GM21529 (cell line): ENCODE measurements around the gene EFCAB11.
"Not testable (repeated sequence)": the region's sequence is repeated elsewhere in the genome, so short reads cannot be mapped to it uniquely, and the experiment has no call there.

Source experiments
- ATAC-seq: cut with Tn5 transposase; IDR thresholded peaks from one replicate; pipeline ENCODE4 v1.9.1; 2021; ENCODE audit not compliant: unreplicated experiment

EFCAB11 gene

GRCh38 chr14:89912667-89913211, 41.8 kb downstream of the EFCAB11 start:
- no peak for ATAC-seq

DNA sequence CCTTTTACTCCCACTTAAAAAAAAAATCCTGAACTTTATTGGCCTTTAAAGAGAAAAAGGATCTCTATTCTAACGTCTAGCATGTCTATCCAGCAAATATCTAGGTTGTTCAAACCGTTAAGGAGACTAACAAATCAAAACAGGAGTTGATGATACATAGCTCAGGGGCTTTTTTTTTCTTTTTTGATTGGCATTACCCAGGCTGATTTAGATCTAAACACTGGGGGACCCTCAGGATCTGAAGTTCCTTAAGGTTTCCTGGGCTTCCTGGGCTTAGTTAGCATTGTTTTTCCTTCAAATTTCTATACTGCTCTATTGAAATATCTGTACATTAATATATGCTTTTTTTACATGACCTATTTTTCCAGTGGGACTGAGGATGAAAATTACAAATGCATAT, 42.3 kb downstream of the EFCAB11 start:
- ATAC-seq: no peak

DNA sequence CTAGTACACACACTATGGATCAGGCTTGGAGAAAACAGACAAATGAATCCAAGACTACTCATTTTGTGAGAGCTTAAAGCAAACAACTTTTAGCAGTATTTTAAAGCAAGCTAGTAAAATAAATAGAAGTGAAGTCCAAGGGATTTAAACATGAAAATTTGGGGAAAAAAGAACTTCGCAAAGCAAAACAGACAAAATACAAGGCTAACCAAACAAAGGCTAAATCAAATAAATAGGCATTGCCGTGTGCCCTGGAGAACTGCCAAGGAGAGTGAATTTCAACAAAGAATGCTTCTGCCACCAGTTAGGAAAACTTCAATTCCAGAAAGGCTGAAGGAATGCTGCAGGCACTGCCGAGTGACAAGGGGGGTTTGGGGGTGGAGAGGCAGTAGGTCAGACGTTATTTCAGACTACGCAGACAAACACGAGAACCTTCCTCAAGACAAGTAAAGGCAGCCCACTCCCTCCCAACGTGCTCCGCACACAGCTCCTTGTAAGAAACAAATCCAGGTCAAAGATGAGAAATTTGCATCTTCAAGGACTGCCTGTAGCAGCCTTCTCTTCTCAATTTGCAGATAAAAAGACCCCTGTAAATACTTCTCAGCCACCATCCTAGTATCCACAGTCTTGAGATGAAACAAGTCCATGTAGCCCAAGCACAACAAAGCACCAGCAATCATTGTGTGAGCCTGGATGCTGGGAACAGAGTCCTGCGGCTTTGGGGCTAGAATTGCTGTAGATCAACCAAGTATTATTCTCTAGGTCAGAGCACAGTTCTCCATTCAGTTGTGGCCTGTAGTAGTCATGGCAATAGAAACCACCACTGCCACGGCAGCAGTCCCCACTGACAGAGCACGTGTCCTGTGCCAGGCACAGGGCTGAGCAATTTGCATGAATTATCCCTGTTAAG, 43.3 kb downstream of the EFCAB11 start:
- ATAC-seq: peak; percentile 42

DNA sequence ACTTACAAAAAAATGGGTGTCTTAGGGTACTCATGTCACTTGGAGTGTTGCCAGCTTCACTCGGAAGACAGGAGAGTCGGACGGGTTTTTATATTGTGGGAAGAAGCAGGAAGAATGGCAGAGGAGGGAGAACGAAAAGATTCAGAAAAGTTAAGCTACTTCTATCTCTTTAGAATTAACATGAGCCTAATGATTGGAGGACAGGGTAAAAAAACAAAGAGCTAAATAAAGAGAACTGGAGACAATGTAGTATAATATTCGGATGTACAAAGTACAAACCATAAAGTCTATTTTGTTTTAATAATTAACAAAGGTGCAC, 43.9 kb downstream of the EFCAB11 start:
- ATAC-seq: no peak

DNA sequence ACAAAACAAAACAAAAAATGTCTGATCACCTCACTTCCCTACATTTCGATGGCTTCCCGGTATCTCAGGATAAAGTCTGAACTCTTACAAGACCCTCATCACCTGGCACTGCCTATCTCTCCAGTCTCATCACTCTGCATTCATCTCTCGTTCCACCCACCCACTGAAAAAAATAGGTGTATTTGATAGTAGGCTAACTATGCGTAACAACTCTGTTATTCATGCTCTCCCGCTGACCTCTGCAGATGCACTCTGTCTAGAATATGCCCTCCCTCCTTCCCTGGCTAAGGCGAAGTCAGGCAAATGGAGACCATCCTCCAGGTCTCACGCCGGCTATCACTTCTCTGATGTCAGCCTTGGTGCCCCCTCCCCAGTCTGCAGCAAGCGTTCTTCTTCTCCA, 44.9 kb downstream of the EFCAB11 start:
- no peak for ATAC-seq

DNA sequence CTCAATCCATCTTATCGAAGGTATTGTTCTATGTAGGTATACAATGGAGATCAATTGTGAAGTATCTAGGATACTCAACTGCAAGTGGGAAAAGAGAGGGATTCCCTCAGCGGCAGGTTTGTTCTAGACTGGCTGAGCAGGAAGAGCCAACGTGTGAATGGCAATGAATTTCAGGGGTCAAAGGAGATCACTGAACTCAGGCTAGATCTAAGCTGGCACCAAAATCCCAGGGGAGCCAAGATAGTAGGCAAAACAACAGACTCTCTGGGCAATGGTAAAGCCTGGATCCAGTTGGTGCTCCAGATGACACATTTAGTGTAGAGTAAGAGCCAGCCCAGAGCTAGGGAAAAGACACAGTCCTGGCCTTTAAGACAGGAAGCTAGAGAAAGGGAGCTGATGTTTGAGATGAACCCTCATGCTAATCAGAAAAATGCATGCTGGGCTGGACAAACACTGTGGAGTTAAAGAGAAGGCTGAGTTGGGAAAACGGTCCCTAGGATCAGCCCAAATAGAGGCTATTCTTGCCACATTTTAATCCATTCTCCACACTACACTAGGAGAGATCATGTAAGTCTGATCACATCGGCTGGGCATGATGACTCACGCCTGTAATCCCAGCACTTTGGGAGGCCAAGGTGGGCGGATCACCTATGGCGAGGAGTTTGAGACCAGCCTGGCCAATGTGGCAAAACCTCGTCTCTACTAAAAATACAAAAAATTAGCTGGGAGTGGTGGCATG, 45.6 kb downstream of the EFCAB11 start:
- no peak for ATAC-seq

DNA sequence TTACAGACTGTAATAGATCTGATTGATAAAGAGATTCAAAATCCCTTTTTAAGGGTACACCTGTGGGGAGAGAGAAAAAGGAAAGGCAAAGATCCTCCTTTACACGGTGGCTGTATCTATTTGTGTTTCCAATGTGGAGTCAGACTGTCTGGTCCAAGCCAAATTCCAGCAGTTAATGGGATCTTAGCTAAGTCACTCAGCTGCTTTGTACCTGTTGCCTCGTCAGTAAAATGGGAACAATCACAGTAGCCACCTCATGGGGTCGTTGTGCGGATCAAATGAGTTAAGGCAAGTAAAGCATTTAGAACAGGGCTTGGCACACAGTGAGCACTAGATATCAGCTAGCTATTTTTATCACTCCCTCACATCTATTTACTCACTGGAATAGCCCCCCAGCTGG, 46.9 kb downstream of the EFCAB11 start:
- ATAC-seq: no peak

- no peak for ATAC-seq
Measured at GRCh38 chr14:89906000-89906399, 48.5 kb downstream of the EFCAB11 start.

DNA sequence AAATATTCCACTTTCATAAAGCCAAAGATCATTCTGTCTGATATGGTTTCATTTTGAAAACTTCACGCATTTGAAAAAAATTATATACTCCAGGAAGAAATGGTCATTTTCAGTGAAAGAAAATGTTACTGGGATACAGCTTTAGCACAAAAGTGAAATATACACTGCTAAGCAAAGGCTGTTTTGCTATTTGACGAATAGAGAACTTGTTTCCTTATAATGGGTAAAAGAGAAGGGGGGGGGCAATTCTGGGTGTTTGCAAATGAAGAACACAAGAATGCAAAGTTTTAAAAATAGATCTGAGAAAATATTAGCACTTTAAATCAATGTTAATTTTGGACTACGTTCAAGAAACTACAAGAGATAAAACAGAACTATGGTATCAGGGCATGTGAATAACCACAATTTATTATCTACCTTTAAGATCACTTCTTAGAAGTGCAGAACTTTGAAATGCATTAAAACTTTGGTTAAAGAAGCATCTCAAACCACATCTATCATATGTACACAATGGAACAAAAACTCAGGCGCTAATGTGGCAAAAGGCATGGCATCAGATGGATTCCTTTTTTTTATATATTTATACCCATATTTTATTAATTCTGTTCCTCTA, 51.1 kb downstream of the EFCAB11 start:
- ATAC-seq: no peak

- ATAC-seq: no peak
Measured at GRCh38 chr14:89902881-89903280, 51.6 kb downstream of the EFCAB11 start.

- ATAC-seq: no peak
Measured at GRCh38 chr14:89900802-89901201, 53.7 kb downstream of the EFCAB11 start.

DNA sequence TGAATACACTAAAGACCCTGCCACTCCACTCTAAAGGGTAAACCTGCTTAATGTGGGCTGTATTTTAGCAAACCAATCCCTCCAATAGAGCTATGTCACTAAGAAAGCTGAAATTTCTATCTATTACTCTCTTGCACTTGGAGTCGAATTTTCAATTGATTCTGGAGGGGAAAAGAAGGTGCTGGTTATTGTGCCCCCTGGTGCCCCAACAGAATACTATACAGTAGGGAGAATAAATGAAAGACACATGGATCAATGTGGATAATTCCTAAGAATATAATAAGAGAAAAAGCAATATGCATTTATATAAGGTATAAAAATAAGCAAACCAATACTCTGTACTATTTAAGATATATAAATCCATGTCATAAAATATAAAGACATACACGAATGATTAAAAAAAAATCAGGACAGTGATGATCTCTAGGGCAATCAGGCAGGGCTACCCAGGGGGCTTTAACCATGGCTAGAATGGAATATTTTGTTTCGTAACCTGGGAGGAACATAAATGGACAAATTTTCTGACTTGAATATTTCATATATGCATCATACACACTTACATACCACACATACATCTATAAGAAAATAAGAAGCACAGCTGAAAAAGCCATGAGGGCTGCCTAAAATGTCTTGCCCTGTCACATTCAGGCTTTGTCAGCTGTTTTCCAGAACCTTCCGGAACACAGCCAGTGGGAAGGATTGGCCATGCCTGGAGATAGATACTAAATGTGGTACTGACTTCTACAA, 54.4 kb downstream of the EFCAB11 start:
- ATAC-seq: no peak

- no peak for ATAC-seq
Measured at GRCh38 chr14:89899291-89899690, 55.2 kb downstream of the EFCAB11 start.

DNA sequence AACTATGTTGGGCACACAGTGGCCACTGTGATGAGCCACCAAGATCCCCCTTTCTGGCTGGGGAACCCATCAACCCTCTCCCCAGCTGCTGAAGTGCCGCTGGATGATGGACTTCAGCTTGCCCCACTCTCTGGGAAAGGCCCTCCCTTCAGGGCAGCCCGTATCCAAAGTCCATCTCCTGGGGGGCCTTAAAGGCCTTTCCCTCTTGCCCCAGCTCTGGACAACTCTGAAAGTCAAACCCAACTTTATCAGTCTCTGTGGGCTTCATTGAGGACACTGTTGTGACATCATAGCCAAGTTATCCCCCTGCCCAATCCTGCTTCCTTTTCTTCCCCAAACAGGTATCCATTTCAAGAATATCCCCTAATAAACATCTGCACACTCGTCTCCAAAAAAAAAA, 61.1 kb downstream of the EFCAB11 start:
- not testable (repeated sequence) for ATAC-seq

DNA sequence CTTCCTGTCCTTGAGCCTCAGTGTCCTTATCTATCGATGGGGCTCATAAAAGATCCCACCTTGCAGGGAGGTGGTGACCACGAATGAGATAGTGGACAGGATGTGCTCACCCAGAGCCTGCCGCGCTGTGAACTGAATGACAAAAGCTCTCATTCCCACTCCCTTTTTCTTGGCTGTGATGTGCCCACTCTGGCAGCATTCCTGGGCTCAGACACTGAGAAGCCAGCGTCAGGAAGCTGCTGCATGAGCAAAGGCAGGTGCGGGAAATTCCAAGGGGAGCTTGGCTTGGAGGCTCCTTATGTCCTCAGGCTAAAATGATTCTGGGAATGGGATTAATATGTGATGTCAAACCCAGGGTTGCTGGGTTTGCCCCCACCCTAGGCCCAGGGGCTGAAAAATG, 61.6 kb downstream of the EFCAB11 start:
- ATAC-seq: no peak

GRCh38 chr14:89891721-89892120, 62.8 kb downstream of the EFCAB11 start:
- not testable (repeated sequence) for ATAC-seq

DNA sequence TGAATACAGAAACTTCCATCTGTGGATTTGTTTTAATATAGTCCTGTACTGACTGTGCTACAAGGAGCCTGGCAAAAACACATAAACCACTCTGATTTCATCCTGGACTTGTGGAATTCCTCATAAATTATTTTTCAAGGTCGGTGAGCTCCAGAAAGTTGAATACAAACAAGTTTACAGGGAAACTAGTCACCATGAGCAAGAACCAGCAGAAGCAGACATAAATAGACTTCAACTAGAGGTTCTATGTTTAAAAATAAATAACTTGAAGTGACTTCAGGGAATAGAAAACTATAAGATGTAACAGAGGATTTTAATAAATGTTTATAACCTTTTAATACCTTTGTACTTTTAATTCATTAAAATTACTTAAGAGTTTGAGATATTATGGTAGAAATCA, 63.5 kb downstream of the EFCAB11 start:
- ATAC-seq: no peak

DNA sequence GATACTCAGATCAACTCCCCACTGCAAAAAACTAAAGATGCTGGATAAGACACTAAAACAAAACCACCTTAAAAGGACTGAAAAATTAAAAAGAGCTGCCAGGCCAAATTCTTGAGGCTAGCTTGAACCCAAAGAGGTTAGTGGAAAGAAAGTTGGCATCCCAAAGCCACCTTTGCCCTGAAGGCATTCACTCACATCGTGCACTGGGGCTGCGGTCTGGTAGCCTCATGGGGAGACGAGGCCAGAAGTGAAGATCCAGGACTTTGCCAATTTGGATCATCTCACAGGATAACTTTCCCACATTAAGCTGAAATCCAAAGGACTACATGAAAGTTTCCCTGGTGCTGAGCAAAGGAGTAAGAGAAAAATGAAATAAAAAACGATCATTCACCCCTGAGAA, 63.9 kb downstream of the EFCAB11 start:
- ATAC-seq: no peak

DNA sequence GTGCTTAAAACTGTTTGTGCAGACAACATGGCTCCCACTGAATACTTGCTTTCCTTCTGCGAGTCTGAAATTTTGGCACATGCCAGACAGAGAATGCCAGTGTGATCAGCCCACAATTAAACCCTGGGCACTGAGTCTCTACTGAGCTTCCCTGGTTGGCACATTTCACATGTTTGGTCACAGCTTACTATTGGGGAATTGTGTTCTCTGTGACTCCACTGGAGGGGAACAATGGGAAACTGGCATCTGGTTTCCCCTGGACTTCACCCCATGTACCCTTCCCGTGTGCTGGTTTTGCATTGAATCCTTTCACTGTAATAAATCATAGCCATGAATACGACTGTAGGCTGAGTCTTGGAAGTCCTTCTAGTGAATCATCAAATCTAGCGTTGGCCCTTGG, 64.9 kb downstream of the EFCAB11 start:
- no peak for ATAC-seq

DNA sequence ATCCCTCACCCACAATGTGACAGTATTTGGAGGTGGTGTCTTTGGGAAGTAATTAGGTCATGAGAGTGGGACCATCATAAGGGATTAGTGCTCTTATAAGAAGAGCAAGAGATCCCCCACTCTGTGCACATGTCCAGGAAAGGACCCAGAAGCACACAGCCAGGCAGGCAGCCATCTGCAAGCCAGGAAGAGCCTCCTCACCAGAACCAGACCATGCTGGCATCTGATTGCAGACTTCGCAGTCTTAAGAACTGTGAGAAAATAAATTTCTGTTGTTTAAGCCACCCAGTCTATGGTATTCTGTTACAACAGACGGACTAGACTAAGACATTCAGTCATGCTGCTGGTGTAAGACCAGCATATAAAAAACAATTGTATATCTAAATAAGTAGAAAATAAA, 69.8 kb downstream of the EFCAB11 start:
- ATAC-seq: no peak

GRCh38 chr14:89881839-89882238, 72.7 kb downstream of the EFCAB11 start:
- peak; percentile 86 for ATAC-seq
